HuH-7.5 (cell line): ENCODE data around the gene RNF130.
"Not testable (repeated sequence)": the region's sequence is repeated elsewhere in the genome, so short reads cannot be mapped to it uniquely, and the experiment has no call there.

Experiments
- DNase-seq: peaks from one replicate; pipeline ENCODE4 v3.0.0; 2011; ENCODE audit warnings: low spot score

RNF130 gene

DNA sequence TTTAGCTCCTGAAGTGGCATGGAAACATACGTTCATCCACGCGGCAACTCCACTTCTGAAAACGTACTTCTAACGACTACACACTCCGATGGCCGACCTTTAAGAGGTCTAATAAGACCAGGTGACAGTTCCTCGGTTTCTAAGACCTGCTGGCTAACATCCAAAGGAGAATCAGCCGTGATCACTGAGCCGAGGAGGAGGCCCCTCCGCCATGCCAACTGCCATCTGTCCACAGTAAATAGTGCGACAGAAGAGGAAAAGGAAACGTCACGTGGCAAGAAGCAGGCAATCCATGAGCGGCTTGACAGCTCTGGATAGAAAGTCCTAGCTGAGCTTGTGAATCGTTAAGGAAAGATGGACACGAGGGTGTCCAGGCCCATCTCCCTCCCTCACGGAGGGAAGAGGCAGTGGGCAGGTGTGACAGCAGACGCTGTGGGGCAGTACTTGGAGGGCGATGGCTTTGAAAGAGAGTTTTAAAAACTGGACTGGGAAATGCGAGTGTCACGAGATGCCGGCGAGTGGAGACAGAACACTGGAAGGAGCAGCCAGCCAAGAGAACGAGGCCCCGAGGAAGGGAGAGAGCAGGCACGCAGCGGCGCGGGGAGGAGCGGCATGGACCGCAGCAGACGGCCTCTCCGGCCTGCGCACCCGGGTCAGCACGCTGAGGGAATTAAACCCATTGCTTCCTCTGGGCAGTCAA is 97.2 kb downstream of the RNF130 start:
- no peak for DNase-seq

DNA sequence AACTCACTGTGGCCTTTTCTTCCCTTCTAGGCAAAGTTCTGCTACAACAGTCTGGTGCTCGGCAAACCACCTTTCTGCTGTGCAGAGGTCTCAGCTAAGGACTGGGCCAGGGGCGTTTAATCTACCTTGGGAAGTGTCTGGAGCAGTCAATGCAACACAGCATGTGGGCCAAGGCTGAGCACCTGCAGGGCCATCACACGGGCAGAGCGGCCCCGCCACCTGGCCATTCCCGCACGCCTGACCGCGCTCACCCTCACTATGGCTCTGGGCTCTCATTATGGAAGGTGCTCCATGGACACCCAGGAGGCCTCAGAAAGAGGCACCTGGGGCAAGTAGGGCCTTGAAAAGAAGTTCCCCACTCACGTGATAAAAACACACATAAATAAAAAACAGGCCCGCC is 98.2 kb downstream of the RNF130 start:
- no peak for DNase-seq

- DNase-seq = no peak
Observed at GRCh38 chr5:179969110-179969509, 102.4 kb downstream of the RNF130 start.

- peak; percentile 45 for DNase-seq
Observed at GRCh38 chr5:179967489-179967888, 104.1 kb downstream of the RNF130 start.

DNA sequence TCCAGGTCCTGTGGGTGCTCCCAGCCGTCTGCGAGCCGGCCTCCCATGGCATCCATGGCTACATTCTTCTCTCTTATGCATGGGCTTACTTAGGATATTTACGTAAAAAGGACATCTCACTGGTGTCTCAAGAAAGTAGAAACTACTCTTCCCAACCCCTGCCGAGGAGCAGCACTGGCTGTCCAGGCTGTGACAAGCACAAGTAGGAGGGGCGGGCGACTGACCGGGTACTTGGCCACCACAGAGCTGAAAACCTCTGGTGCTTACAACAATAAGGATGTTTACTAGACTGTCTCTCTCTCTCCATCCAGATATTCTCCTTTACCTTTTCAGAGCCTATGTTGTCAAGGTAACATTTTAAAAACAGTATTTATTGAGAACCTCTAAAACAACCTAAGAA is 107.5 kb downstream of the RNF130 start:
- DNase-seq = no peak

DNA sequence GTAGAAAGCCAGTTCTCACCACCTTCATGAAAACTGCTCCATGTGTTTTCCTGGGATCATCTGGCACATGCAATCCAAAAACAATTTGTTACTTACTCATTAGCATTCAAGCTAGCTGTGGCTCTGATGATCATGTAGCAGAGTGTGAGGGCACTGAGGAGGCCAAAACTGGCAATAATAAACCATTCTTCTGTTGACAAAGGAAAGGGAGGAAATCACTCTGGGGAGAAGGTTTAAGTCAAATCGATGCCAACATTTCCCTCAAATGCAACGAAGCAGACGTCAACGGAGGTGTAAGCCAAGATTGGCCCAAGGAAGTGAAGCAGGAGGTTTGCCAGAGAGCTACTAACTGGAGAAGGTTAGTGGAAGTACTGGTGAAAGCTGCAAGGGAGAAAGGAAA is 108.2 kb downstream of the RNF130 start:
- DNase-seq = no peak

- DNase-seq = no peak
Observed at GRCh38 chr5:179960204-179960831, 111.2 kb downstream of the RNF130 start.

GRCh38 chr5:179959641-179960040 is 111.9 kb downstream of the RNF130 start:
- no peak for DNase-seq

GRCh38 chr5:179959118-179959517 is 112.4 kb downstream of the RNF130 start:
- DNase-seq = not testable (repeated sequence)

GRCh38 chr5:179955630-179956029 is 115.9 kb downstream of the RNF130 start:
- no peak for DNase-seq

- no peak for DNase-seq
Observed at GRCh38 chr5:179955062-179955461, 116.5 kb downstream of the RNF130 start.

- DNase-seq = no peak
Observed at GRCh38 chr5:179954434-179954833, 117.1 kb downstream of the RNF130 start.

DNA sequence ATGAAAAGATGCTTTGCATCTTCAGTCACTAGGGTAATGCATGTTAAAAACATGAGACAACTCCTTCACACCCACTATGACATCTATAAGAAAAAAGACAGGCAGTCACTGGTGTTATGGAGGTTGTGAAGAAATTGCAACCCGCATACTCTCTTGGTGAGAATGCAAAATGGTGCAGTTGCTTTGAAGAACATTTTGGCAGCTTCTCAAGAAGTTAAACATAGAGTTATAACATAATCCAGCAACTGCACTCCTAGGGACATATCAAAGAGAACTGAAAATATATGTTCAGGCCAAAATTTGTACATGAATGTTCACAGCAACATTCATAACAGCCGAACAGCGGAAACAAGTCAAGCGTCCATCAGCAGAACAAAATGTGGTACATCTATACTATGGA is 117.6 kb downstream of the RNF130 start:
- no peak for DNase-seq

GRCh38 chr5:179936976-179937681 is 134.4 kb downstream of the RNF130 start:
- DNase-seq = no peak

- no peak for DNase-seq
Observed at GRCh38 chr5:179930788-179931473, 140.6 kb downstream of the RNF130 start.

DNA sequence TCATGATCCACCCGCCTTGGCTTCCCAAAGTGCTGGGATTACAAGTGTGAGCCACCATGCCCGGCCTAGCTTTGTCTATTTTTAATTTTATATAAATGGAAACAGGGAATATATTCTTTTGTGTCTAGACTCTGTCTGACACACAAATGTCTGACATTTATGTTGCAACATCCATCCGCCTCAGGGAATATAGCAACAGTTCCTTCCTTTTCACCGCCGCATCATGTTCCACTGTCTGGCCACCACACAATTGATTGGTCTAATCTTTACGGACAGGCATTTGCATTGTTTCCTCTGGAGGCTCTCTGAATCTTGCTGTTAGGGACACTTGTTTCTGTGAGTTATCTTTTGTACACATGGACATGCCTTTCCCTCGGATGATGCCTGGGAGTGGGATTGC is 143.7 kb downstream of the RNF130 start:
- DNase-seq = no peak

DNA sequence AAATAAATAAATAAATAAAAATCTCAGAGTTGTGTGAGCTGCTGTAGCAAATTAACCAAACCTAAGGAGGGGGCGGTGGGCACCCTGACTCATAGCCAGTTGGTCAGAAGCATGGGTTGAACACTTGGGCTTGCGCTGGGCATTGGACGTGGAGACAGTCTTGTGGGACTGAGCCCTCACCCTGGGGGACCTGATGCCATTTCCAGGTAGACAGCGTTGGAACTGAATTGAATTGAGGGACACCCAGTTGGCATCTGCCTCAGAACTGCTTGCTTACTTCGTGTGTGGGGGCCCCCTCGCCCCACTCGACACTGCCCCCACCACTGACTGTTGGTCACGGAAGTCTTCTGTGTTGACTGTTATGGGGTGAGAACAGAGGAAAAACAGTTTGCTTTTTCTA is 144.9 kb downstream of the RNF130 start:
- no peak for DNase-seq

DNA sequence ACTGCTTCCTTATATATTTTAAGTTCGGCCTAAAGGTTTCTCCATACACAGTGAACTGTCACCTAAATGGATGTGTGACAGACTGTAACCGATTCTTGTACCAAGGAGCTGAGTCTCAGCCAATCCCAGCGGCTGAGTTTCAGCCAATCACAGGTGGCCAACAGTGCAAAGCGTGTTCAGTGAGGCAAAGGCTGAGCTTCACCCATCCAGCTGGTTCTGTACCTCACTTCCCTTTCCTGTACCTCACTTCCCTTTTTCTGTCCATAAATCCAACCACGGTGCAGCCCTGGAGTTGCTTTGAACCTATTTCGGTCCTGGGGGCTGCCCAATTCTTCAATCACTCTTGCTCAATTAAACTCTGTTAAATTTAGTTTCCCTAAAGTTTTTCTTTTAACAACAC is 148.1 kb downstream of the RNF130 start:
- DNase-seq = no peak

DNA sequence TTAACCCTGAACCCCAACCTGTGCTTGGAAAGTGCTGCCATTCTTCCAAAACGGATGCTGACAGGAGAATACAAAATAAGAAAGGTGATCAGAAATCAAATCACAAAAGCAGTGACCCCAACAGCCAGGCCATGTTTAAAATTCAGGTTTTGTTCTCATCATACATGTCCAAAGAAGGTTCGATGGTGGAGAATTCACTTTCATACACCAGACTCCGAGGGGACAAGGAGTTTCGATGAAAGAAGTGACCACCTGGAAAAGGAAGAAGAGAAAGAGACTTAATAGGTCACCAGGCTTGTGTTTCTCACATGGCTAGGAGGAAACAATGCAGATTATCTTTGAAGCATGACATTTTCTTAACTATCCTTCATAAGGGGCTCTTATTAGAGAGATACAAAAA is 151.4 kb downstream of the RNF130 start:
- DNase-seq = no peak

DNA sequence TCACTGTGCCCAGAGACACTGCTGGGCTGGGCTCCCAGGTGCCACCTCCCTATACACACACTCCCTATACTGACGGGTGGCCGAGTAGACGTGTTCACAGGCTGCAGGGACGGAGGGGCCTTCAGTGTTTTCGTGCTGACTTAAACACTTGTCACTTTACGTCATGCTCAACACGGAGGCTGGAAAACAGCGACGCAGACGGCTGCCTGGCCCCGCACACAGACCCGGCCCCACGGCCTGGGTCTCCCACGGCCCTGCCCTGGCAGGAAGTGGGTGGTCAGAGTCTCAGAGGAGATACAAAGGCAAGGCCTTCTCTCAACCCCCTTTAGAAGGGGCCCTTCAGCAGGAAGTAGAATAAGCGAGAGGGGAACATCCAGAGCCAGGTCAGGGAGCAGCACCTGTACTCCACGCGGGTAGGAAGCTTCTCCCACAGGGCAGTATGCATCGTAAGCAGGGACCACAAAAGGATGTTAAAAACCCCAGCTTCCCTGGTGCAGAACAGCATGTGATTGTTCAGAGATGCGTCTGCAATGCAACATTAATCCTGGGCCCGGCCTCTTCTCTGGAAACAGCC is 152.0 kb downstream of the RNF130 start:
- DNase-seq = no peak

DNA sequence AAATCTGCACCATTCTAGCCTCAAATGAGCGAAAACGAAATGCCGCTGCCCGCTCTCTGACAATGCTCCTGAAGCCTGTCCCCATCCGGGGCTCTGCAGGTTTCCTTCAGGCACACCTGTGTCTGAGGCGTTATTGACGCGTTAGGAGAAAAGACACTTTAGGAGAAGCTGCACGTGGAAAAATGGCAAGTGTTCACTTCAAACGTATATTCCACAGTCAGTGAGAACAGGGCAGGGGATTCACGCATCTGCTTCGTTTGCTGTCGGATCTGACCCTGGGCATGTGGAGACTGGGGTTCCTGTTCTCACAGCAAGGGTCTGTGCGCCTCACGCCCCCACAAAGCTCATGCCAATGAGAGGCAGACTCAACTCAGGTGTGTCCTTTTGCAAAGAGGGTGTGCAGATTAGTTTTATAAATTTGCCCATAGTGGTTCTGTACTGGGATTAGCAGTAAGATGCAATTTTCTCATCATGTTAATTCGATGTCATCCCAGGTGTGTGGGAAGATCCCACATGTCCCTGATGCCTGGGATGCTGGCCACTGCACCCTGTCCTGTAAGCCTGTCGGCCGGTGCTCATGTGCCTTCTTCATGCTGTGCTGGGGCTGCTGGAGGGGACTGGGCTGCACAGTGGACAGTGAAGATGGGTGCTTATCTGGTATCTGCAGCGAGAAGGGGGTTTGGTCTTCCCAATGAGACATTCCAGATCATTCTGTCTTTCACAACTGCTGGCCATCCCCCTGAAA is 152.6 kb downstream of the RNF130 start:
- no peak for DNase-seq

DNA sequence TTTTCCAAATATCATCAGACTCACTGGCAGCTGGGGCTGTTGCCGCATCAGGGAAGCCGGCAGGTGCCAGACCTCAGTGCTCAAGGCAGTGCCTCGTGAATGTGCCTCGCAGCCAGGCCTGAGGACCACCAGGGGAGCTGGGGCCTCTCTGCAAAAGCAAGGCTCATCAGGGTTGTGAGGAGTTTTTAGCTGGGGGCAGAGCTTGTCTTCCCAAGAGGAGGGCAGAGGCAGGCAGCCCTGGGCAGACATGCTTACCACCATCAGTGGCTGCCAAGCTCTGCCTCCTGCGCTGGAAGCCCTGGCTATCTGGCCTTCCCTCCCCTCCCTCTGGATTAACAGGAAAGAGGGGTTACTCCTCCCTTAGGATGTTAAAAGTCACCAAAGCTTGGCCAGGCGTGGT is 155.0 kb downstream of the RNF130 start:
- DNase-seq = no peak
